HCT116 (cell line): ENCODE results near the gene UBXN2A. TPM values are rescaled to one million over a fixed set of nuclear protein-coding genes. Genes with fewer than 3 reads are reported as not detected.

Experiments
- ATAC-seq: fragments of 200-7000 bp; cut with Tn5 transposase; 2 replicates; pipeline ENCODE4 v1.9.1; 2020; ENCODE audit warnings: mild to moderate bottlenecking, moderate library complexity
- BruUV-seq: library from RNA; stranded (reverse); fragments of 400-500 nt; replicated peaks from 2 replicates; lab custom pipeline; 2021; lab: Mats Ljungman, UMichigan
- CTCF ChIA-PET: fragments of 300-600 bp; sonication (Branson Sonifier 250); formaldehyde crosslinking; loops from one replicate; lab custom pipeline; 2021; ENCODE audit warnings: antibody characterized with exemption; lab: Charles Lee
- POLR2A ChIA-PET: fragments of 300-600, 350-600 bp; sonication (Branson Sonifier 250); formaldehyde crosslinking; loops from one replicate; lab custom pipeline; 2021; ENCODE audit warnings: antibody characterized with exemption; lab: Charles Lee
- RAD21 ChIA-PET, 2 experiments: fragments of 300-600 bp; sonication (Branson Sonifier 250); formaldehyde crosslinking; loops; one replicate each; lab custom pipeline; 2023; ENCODE audit warnings: low total read pairs in 2 of 2; ENCODE audit not compliant: uncharacterized antibody in 2 of 2, unreplicated experiment in 2 of 2, low non-redundant PET in 1 of 2; lab: Charles Lee
- DNase-seq: peaks from one replicate; pipeline ENCODE4 v3.0.0-alpha.2; 2010; ENCODE audit warnings: low read depth, low spot score
- H2AFZ ChIP-seq: fragments of 200-600 bp; shearing (Covaris generic), sonication (generic); 2 replicates; pipeline ENCODE4 v1.6.1; 2017; ENCODE audit warnings: low read depth, mixed run types, mixed read lengths, antibody characterized with exemption, low read length; ENCODE audit not compliant: poor library complexity, severe bottlenecking
- H3K27ac ChIP-seq: 2 replicates; pipeline ENCODE4 v1.5.1; 2012; ENCODE audit warnings: low read depth, low read length
- H3K27me3 ChIP-seq: fragments of 200-600 bp; sonication (generic); 2 replicates; pipeline ENCODE4 v1.6.1; 2016; ENCODE audit warnings: mixed run types, low read length, mixed read lengths; ENCODE audit not compliant: insufficient read depth
- H3K36me3 ChIP-seq, 2 experiments: fragments of 200-500 bp in 1 of 2; fragments of 200-600 bp in 1 of 2; sonication (Bioruptor generic) in 1 of 2; sonication (generic) in 1 of 2; 2 replicates each; pipeline versions ENCODE4 v1.5.1 to v1.6.1; 2014 to 2016; ENCODE audit warnings: low read length in 2 of 2, inconsistent platforms in 1 of 2, mixed read lengths in 1 of 2, mixed run types in 1 of 2; ENCODE audit not compliant: insufficient read depth in 2 of 2, control insufficient read depth in 1 of 2
- H3K4me1 ChIP-seq, 2 experiments: fragments of 200-600 bp in 1 of 2; sonication (generic) in 1 of 2; 2 replicates each; pipeline versions ENCODE4 v1.5.1 to v1.6.1; 2012 to 2017; ENCODE audit warnings: low read length in 2 of 2, inconsistent platforms in 1 of 2, mild to moderate bottlenecking in 1 of 2, mixed read lengths in 1 of 2, mixed run types in 1 of 2, moderate library complexity in 1 of 2; ENCODE audit not compliant: insufficient read depth in 2 of 2, control insufficient read depth in 1 of 2
- H3K4me2 ChIP-seq: fragments of 200-600 bp; sonication (generic); 2 replicates; pipeline ENCODE4 v1.6.1; 2017; ENCODE audit warnings: mixed run types, low read length, mixed read lengths
- H3K4me3 ChIP-seq, 2 experiments: fragments of 200-600 bp in 1 of 2; sonication (generic) in 1 of 2; replicated peaks in 1 of 2; 2 replicates each; pipeline ENCODE4 v1.5.1; 2011 to 2016; ENCODE audit warnings: low read length in 2 of 2, control low read depth in 1 of 2, low read depth in 1 of 2, mild to moderate bottlenecking in 1 of 2, mixed read lengths in 1 of 2, mixed run types in 1 of 2
- H3K79me2 ChIP-seq: fragments of 200-600 bp; sonication (generic); 2 replicates; pipeline ENCODE4 v1.6.1; 2017; ENCODE audit warnings: mild to moderate bottlenecking, mixed run types, low read length, moderate library complexity, mixed read lengths; ENCODE audit not compliant: insufficient read depth
- H3K9ac ChIP-seq: fragments of 200-600 bp; sonication (generic); 2 replicates; pipeline ENCODE4 v1.6.1; 2016; ENCODE audit warnings: low read length, mixed read lengths
- H3K9me2 ChIP-seq: fragments of 200-600 bp; sonication (generic), shearing (Covaris generic); 2 replicates; pipeline ENCODE4 v1.6.1; 2017; ENCODE audit warnings: mixed run types, mild to moderate bottlenecking, moderate library complexity; ENCODE audit not compliant: insufficient read depth
- H3K9me3 ChIP-seq, 2 experiments: fragments of 200-500 bp in 1 of 2; fragments of 200-600 bp in 1 of 2; sonication (Bioruptor generic) in 1 of 2; sonication (generic) in 1 of 2; 2 replicates each; pipeline ENCODE4 v1.6.1; 2014 to 2017; ENCODE audit warnings: low read length in 2 of 2, mixed read lengths in 2 of 2, inconsistent platforms in 1 of 2, low read depth in 1 of 2, mild to moderate bottlenecking in 1 of 2, mixed run types in 1 of 2, moderate library complexity in 1 of 2; ENCODE audit not compliant: control insufficient read depth in 1 of 2, insufficient read depth in 1 of 2
- H4K20me1 ChIP-seq: fragments of 200-600 bp; sonication (generic), shearing (Covaris generic); 2 replicates; pipeline ENCODE4 v1.6.1; 2017; ENCODE audit warnings: mixed run types, mild to moderate bottlenecking, moderate library complexity; ENCODE audit not compliant: insufficient read depth
- ATF3 ChIP-seq: IDR thresholded peaks from 2 replicates; pipeline ENCODE4 v1.6.1; 2012
- CBX3 ChIP-seq: IDR thresholded peaks from 2 replicates; pipeline ENCODE4 v1.6.1; 2012; ENCODE audit warnings: low read depth
- CEBPB ChIP-seq: IDR thresholded peaks from 2 replicates; pipeline ENCODE4 v1.6.1; 2012; ENCODE audit warnings: low read depth
- CTCF ChIP-seq, 3 experiments: fragments of 200-600 bp in 1 of 3; sonication (generic) in 1 of 3; IDR thresholded peaks in 2 of 3; conservative IDR thresholded peaks in 1 of 3; 2 replicates each; pipeline ENCODE4 v1.5.1; 2012 to 2017; ENCODE audit warnings: low read depth in 2 of 3, low read length in 2 of 3, antibody characterized with exemption in 1 of 3, borderline replicate concordance in 1 of 3, control low read depth in 1 of 3, mild to moderate bottlenecking in 1 of 3, mixed read lengths in 1 of 3, mixed run types in 1 of 3, moderate library complexity in 1 of 3; ENCODE audit not compliant: insufficient read depth in 1 of 3
- EGR1 ChIP-seq: IDR thresholded peaks from 2 replicates; pipeline ENCODE4 v1.6.1; 2012; ENCODE audit warnings: low read depth
- EZH2 ChIP-seq: fragments of 200-600 bp; sonication (generic); IDR thresholded peaks from 2 replicates; pipeline ENCODE4 v1.6.1; 2017; ENCODE audit warnings: antibody characterized with exemption, mixed run types
- EZH2phosphoT487 ChIP-seq: fragments of 200-600 bp; IDR thresholded peaks from 2 replicates; pipeline ENCODE4 v1.6.1; 2018; ENCODE audit warnings: antibody characterized with exemption, borderline replicate concordance
- FOSL1 ChIP-seq: IDR thresholded peaks from 2 replicates; pipeline ENCODE4 v1.6.1; 2012; ENCODE audit warnings: low read depth
- JUND ChIP-seq: IDR thresholded peaks from 2 replicates; pipeline ENCODE4 v1.6.1; 2012
- POLR2A ChIP-seq: IDR thresholded peaks from 2 replicates; pipeline ENCODE4 v1.7.0; 2011; ENCODE audit warnings: borderline replicate concordance; ENCODE audit not compliant: insufficient read depth, insufficient read length; ENCODE audit errors: extremely low read depth
- POLR2AphosphoS5 ChIP-seq: IDR thresholded peaks from 2 replicates; pipeline ENCODE4 v1.6.1; 2011; ENCODE audit warnings: mild to moderate bottlenecking, low read depth, low read length, moderate library complexity
- RAD21 ChIP-seq: IDR thresholded peaks from 2 replicates; pipeline ENCODE4 v1.6.1; 2012; ENCODE audit warnings: low read depth, mild to moderate bottlenecking
- SP1 ChIP-seq: IDR thresholded peaks from 2 replicates; pipeline ENCODE4 v1.6.1; 2012; ENCODE audit warnings: low read depth
- TCF7L2 ChIP-seq: IDR thresholded peaks from 2 replicates; pipeline ENCODE4 v1.7.0; 2011; ENCODE audit warnings: borderline replicate concordance, inconsistent platforms; ENCODE audit not compliant: insufficient read depth, insufficient read length; ENCODE audit errors: extremely low read depth
- YY1 ChIP-seq: IDR thresholded peaks from 2 replicates; pipeline ENCODE4 v1.6.1; 2011; ENCODE audit warnings: low read length, low read depth, moderate library complexity, mild to moderate bottlenecking; ENCODE audit not compliant: insufficient replicate concordance; ENCODE audit errors: extremely low read depth
- ZBTB33 ChIP-seq: IDR thresholded peaks from 2 replicates; pipeline ENCODE4 v1.6.1; 2011; ENCODE audit warnings: mild to moderate bottlenecking, low read length, moderate library complexity; ENCODE audit not compliant: insufficient replicate concordance; ENCODE audit errors: extremely low read depth
- ZFX ChIP-seq: fragments of 450-650 bp; IDR thresholded peaks from 2 replicates; pipeline ENCODE4 v1.6.1; 2017
- ZNF274 ChIP-seq: fragments of 200-500 bp; sonication (Bioruptor generic); IDR thresholded peaks from 2 replicates; pipeline ENCODE4 v1.6.1; 2014; ENCODE audit warnings: mild to moderate bottlenecking, low read depth, low read length, inconsistent platforms
- intact Hi-C: fragments of 100-400 bp; cut with micrococcal nuclease; formaldehyde crosslinking; loops from 2 replicates; pipeline ENCODE4 v1.10.0; 2022
- total RNA-seq: library from RNA; stranded (reverse); gene quantifications from one replicate; pipeline ENCODE4 v1.2.1, GENCODE V29; 2021; ENCODE audit not compliant: unreplicated experiment

UBXN2A gene
- total RNA-seq, 1 experiment from 2014 or later, result 14.1 TPM

- Histone ChIP-seq H3K9me2 (no peaks in the 10 kb centered on the region), H4K20me1 (no peaks in the 10 kb centered on the region), H3K4me1 (peaks cover 0 to 12% of the 10 kb centered on the region in 2 experiments; a peak in 2 of 4 replicates), H2AFZ (no peak overlapping the region), H3K4me3 (no peak overlapping the region), H3K27me3 (no peaks in the 10 kb centered on the region), H3K9me3 (no peaks in the 10 kb centered on the region), H3K27ac (no peak overlapping the region), H3K4me2 (no peak overlapping the region), H3K36me3 (no peaks in the 10 kb centered on the region), H3K79me2 (peaks cover 50% of the 10 kb centered on the region), H3K9ac (no peak overlapping the region)
- RAD21 ChIA-PET, result no interaction called here
- CTCF ChIA-PET, result no interaction called here
- intact Hi-C loops, result no loop called here
- BruUV-seq, result no TSS peak
- ATAC-seq (no peak), DNase-seq (no peak)
- TF ChIP-seq ZFX, result no peak
- TF ChIP-seq CBX3, result no peak
- no peak for TF ChIP-seq EGR1
- no peak for TF ChIP-seq SP1
- TF ChIP-seq FOSL1, result no peak
- TF ChIP-seq ZNF274, result no peak
- no peak for TF ChIP-seq ATF3
- TF ChIP-seq POLR2A, result no peak
- no peak for TF ChIP-seq CTCF (IDR thresholded peaks at IDR 0.05 in 2 of 3, conservative IDR thresholded peaks at IDR 0.05 in 1 of 3; ENCODE audit: borderline replicate concordance in 1 of 3, insufficient read depth in 1 of 3, low read depth in 2 of 3, low read length in 2 of 3)
- no peak for TF ChIP-seq TCF7L2
- TF ChIP-seq ZBTB33, result no peak
- no peak for TF ChIP-seq POLR2AphosphoS5
- TF ChIP-seq JUND, result no peak
- TF ChIP-seq YY1, result no peak
- TF ChIP-seq EZH2phosphoT487, result no peak
- TF ChIP-seq RAD21, result no peak
- TF ChIP-seq CEBPB, result no peak
- TF ChIP-seq EZH2, result no peak
- POLR2A ChIA-PET, result interaction anchor here (2.9 kb wide), 1 partner anchor 26 kb away, joined by 7 read pairs; the partner anchor contains the start of gene ATAD2B
These were observed 13.4 kb downstream of the UBXN2A start for GRCh38 chr2:23953625-23954024.
